Measurements from ENCODE around the gene PDCD6IP.
"Not testable (repeated sequence)": the region's sequence is repeated elsewhere in the genome, so short reads cannot be mapped to it uniquely, and the experiment has no call there.

PDCD6IP gene

GRCh38 chr3:33798418-33799201, at the start of gene PDCD6IP:
PDCD6IP (plus strand) TSS chr3:33798630; CDS start chr3:33798729, 99 bp downstream.
- H3K27me3 Mint-ChIP-seq, result no peaks in the 10 kb centered on the region
- H3K4me3 Mint-ChIP-seq, result peak within 1 kb of the TSS; percentile 93
- DNase-seq (ENCODE audit: low spot score in 2 of 2) (peak; percentile 76 to 86), ATAC-seq (replicated peaks; ENCODE audit: extremely low read depth, poor library complexity, severe bottlenecking) (peak; percentile 75)
- H3K27ac Mint-ChIP-seq (ENCODE audit: low read depth), result peak within 1 kb of the TSS; percentile 96
- H3K9me3 Mint-ChIP-seq, result no peaks in the 10 kb centered on the region
- peaks cover 27% of the 10 kb centered on the region for H3K36me3 Mint-ChIP-seq (ENCODE audit: insufficient read depth)
- H3K4me1 Mint-ChIP-seq, result peaks cover 41% of the 10 kb centered on the region

- H3K4me1 Mint-ChIP-seq, result no peaks in the 10 kb centered on the region
- H3K36me3 Mint-ChIP-seq (ENCODE audit: insufficient read depth), result no peaks in the 10 kb centered on the region
- DNase-seq (ENCODE audit: low spot score in 2 of 2) (no peak), ATAC-seq (replicated peaks; ENCODE audit: extremely low read depth, poor library complexity, severe bottlenecking) (no peak)
- H3K9me3 Mint-ChIP-seq, result peaks cover 5% of the 10 kb centered on the region
- H3K4me3 Mint-ChIP-seq, result no peak overlapping the region
- H3K27ac Mint-ChIP-seq (ENCODE audit: low read depth), result no peak overlapping the region
- peaks cover 25% of the 10 kb centered on the region for H3K27me3 Mint-ChIP-seq
Observed at GRCh38 chr3:33749546-33750210, 48.8 kb upstream of the PDCD6IP start.

- peaks cover 10% of the 10 kb centered on the region for H3K9me3 Mint-ChIP-seq
- no peaks in the 10 kb centered on the region for H3K36me3 Mint-ChIP-seq (ENCODE audit: insufficient read depth)
- H3K27me3 Mint-ChIP-seq, result peaks cover 26% of the 10 kb centered on the region
- ATAC-seq (replicated peaks; ENCODE audit: extremely low read depth, poor library complexity, severe bottlenecking), result no peak
- no peaks in the 10 kb centered on the region for H3K4me1 Mint-ChIP-seq
- H3K27ac Mint-ChIP-seq (ENCODE audit: low read depth), result no peak overlapping the region
- no peak for DNase-seq (ENCODE audit: low spot score in 2 of 2)
- no peak overlapping the region for H3K4me3 Mint-ChIP-seq
Observed at GRCh38 chr3:33750211-33750548, 48.2 kb upstream of the PDCD6IP start.

- H3K36me3 Mint-ChIP-seq (ENCODE audit: insufficient read depth), result no peaks in the 10 kb centered on the region
- no peaks in the 10 kb centered on the region for H3K4me1 Mint-ChIP-seq
- peaks cover 29% of the 10 kb centered on the region for H3K27me3 Mint-ChIP-seq
- DNase-seq (ENCODE audit: low spot score in 2 of 2) (no peak), ATAC-seq (replicated peaks; ENCODE audit: extremely low read depth, poor library complexity, severe bottlenecking) (no peak)
- no peak overlapping the region for H3K4me3 Mint-ChIP-seq
- H3K27ac Mint-ChIP-seq (ENCODE audit: low read depth), result no peak overlapping the region
- peaks cover 11% of the 10 kb centered on the region for H3K9me3 Mint-ChIP-seq
Observed at GRCh38 chr3:33751336-33751735, 47.1 kb upstream of the PDCD6IP start.

GRCh38 chr3:33754391-33754790, 44.0 kb upstream of the PDCD6IP start:
- H3K4me1 Mint-ChIP-seq; ATAC-seq (replicated peaks; ENCODE audit: extremely low read depth, poor library complexity, severe bottlenecking); DNase-seq (ENCODE audit: low spot score in 2 of 2); H3K4me3 Mint-ChIP-seq; H3K27ac Mint-ChIP-seq (ENCODE audit: low read depth); H3K36me3 Mint-ChIP-seq (ENCODE audit: insufficient read depth): not testable (repeated sequence)
- Mint-ChIP-seq H3K27me3 (peaks cover 20% of the 10 kb centered on the region), H3K9me3 (peaks cover 11% of the 10 kb centered on the region)

- Mint-ChIP-seq H3K27me3 (peaks cover 35% of the 10 kb centered on the region), H3K36me3 (ENCODE audit: insufficient read depth) (no peaks in the 10 kb centered on the region), H3K9me3 (peaks cover 11% of the 10 kb centered on the region), H3K27ac (ENCODE audit: low read depth) (no peak overlapping the region), H3K4me3 (no peak overlapping the region), H3K4me1 (no peaks in the 10 kb centered on the region)
- DNase-seq (ENCODE audit: low spot score in 2 of 2), result no peak
- no peak for ATAC-seq (replicated peaks; ENCODE audit: extremely low read depth, poor library complexity, severe bottlenecking)
Observed at GRCh38 chr3:33758281-33758680, 40.1 kb upstream of the PDCD6IP start.

- Mint-ChIP-seq H3K9me3 (peaks cover 11% of the 10 kb centered on the region), H3K4me1 (no peaks in the 10 kb centered on the region), H3K27me3 (peaks cover 41% of the 10 kb centered on the region), H3K4me3 (no peak overlapping the region), H3K27ac (ENCODE audit: low read depth) (no peak overlapping the region), H3K36me3 (ENCODE audit: insufficient read depth) (no peaks in the 10 kb centered on the region)
- DNase-seq (ENCODE audit: low spot score in 2 of 2) (no peak), ATAC-seq (replicated peaks; ENCODE audit: extremely low read depth, poor library complexity, severe bottlenecking) (no peak)
Observed at GRCh38 chr3:33758864-33759263, 39.6 kb upstream of the PDCD6IP start.

- Mint-ChIP-seq H3K27ac (ENCODE audit: low read depth) (no peak overlapping the region), H3K36me3 (ENCODE audit: insufficient read depth) (no peaks in the 10 kb centered on the region), H3K27me3 (peaks cover 31% of the 10 kb centered on the region), H3K9me3 (no peaks in the 10 kb centered on the region), H3K4me1 (no peaks in the 10 kb centered on the region), H3K4me3 (no peak overlapping the region)
- DNase-seq (ENCODE audit: low spot score in 2 of 2), result no peak
- ATAC-seq (replicated peaks; ENCODE audit: extremely low read depth, poor library complexity, severe bottlenecking), result no peak
Observed at GRCh38 chr3:33768578-33769330, 29.7 kb upstream of the PDCD6IP start.

- Mint-ChIP-seq H3K4me3 (no peak overlapping the region), H3K36me3 (ENCODE audit: insufficient read depth) (peaks cover 2% of the 10 kb centered on the region), H3K27me3 (peaks cover 15% of the 10 kb centered on the region), H3K27ac (ENCODE audit: low read depth) (no peak overlapping the region), H3K9me3 (no peaks in the 10 kb centered on the region), H3K4me1 (no peaks in the 10 kb centered on the region)
- DNase-seq (ENCODE audit: low spot score in 2 of 2) (no peak), ATAC-seq (replicated peaks; ENCODE audit: extremely low read depth, poor library complexity, severe bottlenecking) (no peak)
Observed at GRCh38 chr3:33773637-33774036, 24.8 kb upstream of the PDCD6IP start.

GRCh38 chr3:33775363-33775762, 23.1 kb upstream of the PDCD6IP start:
- Mint-ChIP-seq H3K27ac (ENCODE audit: low read depth) (no peak overlapping the region), H3K4me3 (no peak overlapping the region), H3K9me3 (no peaks in the 10 kb centered on the region), H3K27me3 (peaks cover 12% of the 10 kb centered on the region), H3K36me3 (ENCODE audit: insufficient read depth) (peaks cover 2% of the 10 kb centered on the region), H3K4me1 (no peaks in the 10 kb centered on the region)
- no peak for ATAC-seq (replicated peaks; ENCODE audit: extremely low read depth, poor library complexity, severe bottlenecking)
- DNase-seq (ENCODE audit: low spot score in 2 of 2), result no peak

- Mint-ChIP-seq H3K27ac (ENCODE audit: low read depth) (no peak overlapping the region), H3K9me3 (no peaks in the 10 kb centered on the region), H3K36me3 (ENCODE audit: insufficient read depth) (peaks cover 2% of the 10 kb centered on the region), H3K4me1 (no peaks in the 10 kb centered on the region), H3K27me3 (no peaks in the 10 kb centered on the region), H3K4me3 (no peak overlapping the region)
- ATAC-seq (replicated peaks; ENCODE audit: extremely low read depth, poor library complexity, severe bottlenecking) (no peak), DNase-seq (ENCODE audit: low spot score in 2 of 2) (no peak)
Observed at GRCh38 chr3:33777996-33778395, 20.4 kb upstream of the PDCD6IP start.

GRCh38 chr3:33779751-33780150, 18.7 kb upstream of the PDCD6IP start:
- Mint-ChIP-seq H3K4me1 (no peaks in the 10 kb centered on the region), H3K36me3 (ENCODE audit: insufficient read depth) (no peaks in the 10 kb centered on the region), H3K27me3 (no peaks in the 10 kb centered on the region), H3K4me3 (no peak overlapping the region), H3K9me3 (no peaks in the 10 kb centered on the region), H3K27ac (ENCODE audit: low read depth) (no peak overlapping the region)
- no peak for DNase-seq (ENCODE audit: low spot score in 2 of 2)
- ATAC-seq (replicated peaks; ENCODE audit: extremely low read depth, poor library complexity, severe bottlenecking), result no peak

Data from central memory CD8-positive, alpha-beta T cell (primary cell).